IPS-15b (cell line): ENCODE data around the gene PRRG3.

Experiments used
- H3K27me3 ChIP-seq: one replicate; pipeline ENCODE4 v1.6.1; 2013; ENCODE audit warnings: low read length; ENCODE audit not compliant: control insufficient read depth, insufficient read depth
- H3K36me3 ChIP-seq: one replicate; pipeline ENCODE4 v1.6.1; 2013; ENCODE audit warnings: low read length; ENCODE audit not compliant: control insufficient read depth, insufficient read depth
- H3K4me1 ChIP-seq: one replicate; pipeline ENCODE4 v1.6.1; 2013; ENCODE audit warnings: mild to moderate bottlenecking, low read length; ENCODE audit not compliant: control insufficient read depth, insufficient read depth
- H3K4me3 ChIP-seq: one replicate; pipeline ENCODE4 v1.5.1; 2013; ENCODE audit warnings: low read depth, low read length
- H3K9ac ChIP-seq: one replicate; pipeline ENCODE4 v1.6.1; 2013; ENCODE audit warnings: low read depth, mild to moderate bottlenecking, low read length
- H3K9me3 ChIP-seq: one replicate; pipeline ENCODE4 v1.6.1; 2013; ENCODE audit warnings: mild to moderate bottlenecking, low read length; ENCODE audit not compliant: control insufficient read depth, insufficient read depth

PRRG3 gene

GRCh38 chrX:151697522-151697921 is 2.3 kb downstream of the PRRG3 start:
- peaks cover 16% of the 10 kb centered on the region for H3K27me3 ChIP-seq
- H3K4me1 ChIP-seq, result no peaks in the 10 kb centered on the region
- H3K4me3 ChIP-seq, result no peak overlapping the region
- no peak overlapping the region for H3K9ac ChIP-seq
- H3K9me3 ChIP-seq, result peaks cover 10% of the 10 kb centered on the region
- no peaks in the 10 kb centered on the region for H3K36me3 ChIP-seq

- Histone ChIP-seq H3K36me3 (no peaks in the 10 kb centered on the region), H3K4me1 (no peaks in the 10 kb centered on the region), H3K9ac (no peak overlapping the region), H3K9me3 (peaks cover 2% of the 10 kb centered on the region), H3K27me3 (peaks cover 15% of the 10 kb centered on the region), H3K4me3 (no peak overlapping the region)
These were observed 3.2 kb downstream of the PRRG3 start for GRCh38 chrX:151698485-151698884.

GRCh38 chrX:151699746-151700145 is 4.5 kb downstream of the PRRG3 start:
- Histone ChIP-seq H3K9ac (no peak overlapping the region), H3K4me3 (no peak overlapping the region), H3K9me3 (peaks cover 2% of the 10 kb centered on the region), H3K27me3 (peaks cover 5% of the 10 kb centered on the region), H3K36me3 (no peaks in the 10 kb centered on the region), H3K4me1 (no peaks in the 10 kb centered on the region)

- Histone ChIP-seq H3K4me3 (no peak overlapping the region), H3K4me1 (no peaks in the 10 kb centered on the region), H3K27me3 (peaks cover 5% of the 10 kb centered on the region), H3K36me3 (no peaks in the 10 kb centered on the region), H3K9me3 (peaks cover 2% of the 10 kb centered on the region), H3K9ac (no peak overlapping the region)
These were observed 5.3 kb downstream of the PRRG3 start for GRCh38 chrX:151700581-151700980.

- no peaks in the 10 kb centered on the region for H3K4me1 ChIP-seq
- H3K4me3 ChIP-seq, result no peak overlapping the region
- no peaks in the 10 kb centered on the region for H3K36me3 ChIP-seq
- H3K27me3 ChIP-seq, result peaks cover under 1% of the 10 kb centered on the region
- H3K9ac ChIP-seq, result no peak overlapping the region
- peaks cover 2% of the 10 kb centered on the region for H3K9me3 ChIP-seq
These were observed 5.8 kb downstream of the PRRG3 start for GRCh38 chrX:151701071-151701470.

- H3K9me3 ChIP-seq, result peaks cover 1% of the 10 kb centered on the region
- no peaks in the 10 kb centered on the region for H3K27me3 ChIP-seq
- H3K4me3 ChIP-seq, result no peak overlapping the region
- H3K9ac ChIP-seq, result no peak overlapping the region
- no peaks in the 10 kb centered on the region for H3K4me1 ChIP-seq
- no peaks in the 10 kb centered on the region for H3K36me3 ChIP-seq
These were observed 6.3 kb downstream of the PRRG3 start for GRCh38 chrX:151701531-151701930.

- Histone ChIP-seq H3K4me3 (no peak overlapping the region), H3K9ac (no peak overlapping the region), H3K4me1 (no peaks in the 10 kb centered on the region), H3K36me3 (no peaks in the 10 kb centered on the region), H3K9me3 (no peaks in the 10 kb centered on the region), H3K27me3 (no peaks in the 10 kb centered on the region)
These were observed 6.9 kb downstream of the PRRG3 start for GRCh38 chrX:151702026-151702714.

GRCh38 chrX:151702741-151703340 is 7.6 kb downstream of the PRRG3 start:
- Histone ChIP-seq H3K36me3 (no peaks in the 10 kb centered on the region), H3K9ac (no peak overlapping the region), H3K27me3 (no peaks in the 10 kb centered on the region), H3K9me3 (no peaks in the 10 kb centered on the region), H3K4me1 (no peaks in the 10 kb centered on the region), H3K4me3 (no peak overlapping the region)

- Histone ChIP-seq H3K4me1 (no peaks in the 10 kb centered on the region), H3K9me3 (no peaks in the 10 kb centered on the region), H3K36me3 (no peaks in the 10 kb centered on the region), H3K27me3 (no peaks in the 10 kb centered on the region), H3K4me3 (no peak overlapping the region), H3K9ac (no peak overlapping the region)
These were observed 8.2 kb downstream of the PRRG3 start for GRCh38 chrX:151703487-151703886.

- no peaks in the 10 kb centered on the region for H3K27me3 ChIP-seq
- no peaks in the 10 kb centered on the region for H3K36me3 ChIP-seq
- no peak overlapping the region for H3K4me3 ChIP-seq
- no peaks in the 10 kb centered on the region for H3K9me3 ChIP-seq
- no peak overlapping the region for H3K9ac ChIP-seq
- no peaks in the 10 kb centered on the region for H3K4me1 ChIP-seq
These were observed 8.9 kb downstream of the PRRG3 start for GRCh38 chrX:151704041-151704663.

GRCh38 chrX:151708821-151709220 is 13.6 kb downstream of the PRRG3 start:
- no peak overlapping the region for H3K4me3 ChIP-seq
- H3K27me3 ChIP-seq, result no peaks in the 10 kb centered on the region
- H3K4me1 ChIP-seq, result no peaks in the 10 kb centered on the region
- H3K9ac ChIP-seq, result no peak overlapping the region
- no peaks in the 10 kb centered on the region for H3K9me3 ChIP-seq
- H3K36me3 ChIP-seq, result no peaks in the 10 kb centered on the region

- Histone ChIP-seq H3K4me3 (no peak overlapping the region), H3K9me3 (no peaks in the 10 kb centered on the region), H3K9ac (no peak overlapping the region), H3K27me3 (no peaks in the 10 kb centered on the region), H3K36me3 (no peaks in the 10 kb centered on the region), H3K4me1 (no peaks in the 10 kb centered on the region)
These were observed 15.2 kb downstream of the PRRG3 start for GRCh38 chrX:151710457-151710856.
